Natural killer cell (primary cell): ENCODE measurements around the gene NT5C. TPM values are rescaled to one million over a fixed set of nuclear protein-coding genes. Genes with fewer than 3 reads are reported as not detected.
"Not testable (repeated sequence)": the region's sequence is repeated elsewhere in the genome, so short reads cannot be mapped to it uniquely, and the experiment has no call there.

Experiments
- ATAC-seq, 3 donors: fragments of 150-1000 bp in 2 of 3; fragments of 200-7000 bp in 1 of 3; cut with Tn5 transposase; 1 replicate in 1 of 3; 2 replicates in 2 of 3; pipeline ENCODE4 v1.10.0; 2021; ENCODE audit warnings: mild to moderate bottlenecking in 2 of 3, moderate library complexity in 2 of 3
- DNase-seq, 2 donors: peaks; one replicate each; pipeline versions ENCODE4 v3.0.0 to v3.0.0-alpha.2; 2013 to 2021; ENCODE audit warnings: mixed read lengths in 1 of 2
- H3K27ac ChIP-seq: one replicate; pipeline ENCODE4 v1.5.1; 2013; ENCODE audit warnings: mild to moderate bottlenecking, low read length
- H3K27me3 ChIP-seq: one replicate; pipeline ENCODE4 v1.6.1; 2013; ENCODE audit warnings: low read length; ENCODE audit not compliant: control insufficient read depth, insufficient read depth
- H3K36me3 ChIP-seq: one replicate; pipeline ENCODE4 v1.6.1; 2013; ENCODE audit warnings: low read length; ENCODE audit not compliant: control insufficient read depth, insufficient read depth
- H3K4me1 ChIP-seq: one replicate; pipeline ENCODE4 v1.6.1; 2013; ENCODE audit warnings: low read length; ENCODE audit not compliant: control insufficient read depth, insufficient read depth
- H3K4me3 ChIP-seq: one replicate; pipeline ENCODE4 v1.5.1; 2013; ENCODE audit warnings: low read length
- H3K9me3 ChIP-seq: one replicate; pipeline ENCODE4 v1.6.1; 2013; ENCODE audit warnings: low read length; ENCODE audit not compliant: control insufficient read depth, insufficient read depth
- H3K27ac Mint-ChIP-seq, 2 donors: one replicate each; pipeline ENCODE4 v1.8.0; 2022; ENCODE audit warnings: mild to moderate bottlenecking in 2 of 2, mixed read lengths in 2 of 2, moderate library complexity in 1 of 2
- H3K27me3 Mint-ChIP-seq, 2 donors: one replicate each; pipeline ENCODE4 v1.8.0; 2022; ENCODE audit warnings: low read depth in 2 of 2, mixed read lengths in 2 of 2
- H3K36me3 Mint-ChIP-seq: one replicate; pipeline ENCODE4 v1.8.0; 2022; ENCODE audit warnings: mixed read lengths
- H3K4me1 Mint-ChIP-seq, 2 donors: one replicate each; pipeline ENCODE4 v1.8.0; 2022; ENCODE audit warnings: mixed read lengths in 2 of 2
- H3K4me3 Mint-ChIP-seq: one replicate; pipeline ENCODE4 v1.8.0; 2022; ENCODE audit warnings: mild to moderate bottlenecking, moderate library complexity, mixed read lengths
- H3K9me3 Mint-ChIP-seq, 2 donors: one replicate each; pipeline ENCODE4 v1.8.0; 2022; ENCODE audit warnings: mixed read lengths in 2 of 2
- WGBS: methylation state at CpG from one replicate; pipeline ENCODE4 v1.1.7; 2013; ENCODE audit warnings: missing lambda C conversion rate; ENCODE audit not compliant: insufficient coverage; 5-methylcytosine and 5-hydroxymethylcytosine counted together
- intact Hi-C: fragments of 100-400 bp; cut with micrococcal nuclease; formaldehyde crosslinking; loops from one replicate; pipeline ENCODE4 v1.14.2; 2022
- total RNA-seq, 4 donors: library from RNA; stranded (reverse); fragments of 120-200 nt in 1 of 4; gene quantifications; one replicate each; pipeline versions ENCODE4 v1.2.3 to v1.2.4, GENCODE V29; 2013 to 2022
- TF ChIP-seq, protein P1 (sequence below): fragments of 200-600 bp; IDR thresholded peaks from one replicate; pipeline ENCODE4 v1.8.0; 2022; ENCODE audit warnings: antibody characterized with exemption

Gene NT5C
- total RNA-seq, 3 donors from 2014 or later (not counting 1 experiment from before 2014, with no cell fraction given): 58.1 to 67.4 (median 61.2) TPM

GRCh38 chr17:75142236-75142971, 10.9 kb upstream of the NT5C start:
- peak overlapping the region in 1 of 2 donors; percentile 78 for H3K27ac Mint-ChIP-seq
- TF ChIP-seq, protein P1, sequence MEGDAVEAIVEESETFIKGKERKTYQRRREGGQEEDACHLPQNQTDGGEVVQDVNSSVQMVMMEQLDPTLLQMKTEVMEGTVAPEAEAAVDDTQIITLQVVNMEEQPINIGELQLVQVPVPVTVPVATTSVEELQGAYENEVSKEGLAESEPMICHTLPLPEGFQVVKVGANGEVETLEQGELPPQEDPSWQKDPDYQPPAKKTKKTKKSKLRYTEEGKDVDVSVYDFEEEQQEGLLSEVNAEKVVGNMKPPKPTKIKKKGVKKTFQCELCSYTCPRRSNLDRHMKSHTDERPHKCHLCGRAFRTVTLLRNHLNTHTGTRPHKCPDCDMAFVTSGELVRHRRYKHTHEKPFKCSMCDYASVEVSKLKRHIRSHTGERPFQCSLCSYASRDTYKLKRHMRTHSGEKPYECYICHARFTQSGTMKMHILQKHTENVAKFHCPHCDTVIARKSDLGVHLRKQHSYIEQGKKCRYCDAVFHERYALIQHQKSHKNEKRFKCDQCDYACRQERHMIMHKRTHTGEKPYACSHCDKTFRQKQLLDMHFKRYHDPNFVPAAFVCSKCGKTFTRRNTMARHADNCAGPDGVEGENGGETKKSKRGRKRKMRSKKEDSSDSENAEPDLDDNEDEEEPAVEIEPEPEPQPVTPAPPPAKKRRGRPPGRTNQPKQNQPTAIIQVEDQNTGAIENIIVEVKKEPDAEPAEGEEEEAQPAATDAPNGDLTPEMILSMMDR: no peak
- intact Hi-C loops: no loop called here

GRCh38 chr17:75138519-75138918, 7.0 kb upstream of the NT5C start:
- ATAC-seq (no peak), DNase-seq (no peak)
- no peaks in the 10 kb centered on the region for H3K27me3 Mint-ChIP-seq
- WGBS: 94% methylated on average over 5 of the region's 5 CpGs
- intact Hi-C loops: no loop called here
- Histone ChIP-seq H3K4me3 (no peak overlapping the region), H3K27ac (no peak overlapping the region), H3K36me3 (peaks cover 7% of the 10 kb centered on the region), H3K27me3 (no peaks in the 10 kb centered on the region), H3K4me1 (peaks cover 17% of the 10 kb centered on the region), H3K9me3 (no peaks in the 10 kb centered on the region)
- no peaks in the 10 kb centered on the region for H3K9me3 Mint-ChIP-seq
- H3K4me1 Mint-ChIP-seq: peaks cover 12 to 17% of the 10 kb centered on the region in 2 donors
- TF ChIP-seq, protein P1: no peak
- no peaks in the 10 kb centered on the region for H3K36me3 Mint-ChIP-seq
- no peak overlapping the region for H3K27ac Mint-ChIP-seq
- no peak overlapping the region for H3K4me3 Mint-ChIP-seq

More at GRCh38 chr17:75142236-75142971, 10.9 kb upstream of the NT5C start:
- Mint-ChIP-seq H3K36me3 (peaks cover 10% of the 10 kb centered on the region), H3K27me3 (no peaks in the 10 kb centered on the region), H3K4me3 (no peak overlapping the region), H3K4me1 (peaks cover 12 to 17% of the 10 kb centered on the region in 2 donors), H3K9me3 (no peaks in the 10 kb centered on the region)
- H3K36me3 ChIP-seq: peaks cover 37% of the 10 kb centered on the region
- peaks cover 17% of the 10 kb centered on the region for H3K4me1 ChIP-seq
- WGBS: 97% methylated on average over 11 of the region's 13 CpGs
- no peak overlapping the region for H3K4me3 ChIP-seq
- DNase-seq (no peak), ATAC-seq (no peak)
- no peak overlapping the region for H3K27ac ChIP-seq
- no peaks in the 10 kb centered on the region for H3K9me3 ChIP-seq
- H3K27me3 ChIP-seq: no peaks in the 10 kb centered on the region

DNA sequence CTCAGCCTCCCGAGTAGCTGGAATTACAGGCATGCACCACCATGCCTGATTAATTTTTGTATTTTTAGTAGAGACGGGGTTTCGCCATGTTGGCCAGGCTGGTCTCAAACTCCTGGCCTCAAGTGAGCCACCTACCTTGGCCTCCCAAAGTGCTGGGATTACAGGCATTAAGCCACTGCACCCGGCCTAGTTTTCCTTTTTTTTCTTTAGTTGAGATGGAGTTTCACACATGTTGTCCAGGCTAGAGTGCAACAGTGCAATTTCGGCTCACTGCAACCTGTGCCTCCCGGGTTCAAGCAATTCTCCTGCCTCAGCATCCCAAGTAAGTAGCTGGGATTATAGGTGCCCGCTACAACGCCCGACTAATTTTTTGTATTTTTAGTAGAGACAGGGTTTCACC, 6.2 kb upstream of the NT5C start:
- H3K4me3 ChIP-seq, H3K27me3 ChIP-seq, H3K36me3 Mint-ChIP-seq, H3K9me3 ChIP-seq, ATAC-seq, H3K27ac Mint-ChIP-seq, intact Hi-C loops, DNase-seq, H3K4me3 Mint-ChIP-seq, H3K27ac ChIP-seq, H3K36me3 ChIP-seq, H3K27me3 Mint-ChIP-seq, H3K9me3 Mint-ChIP-seq: not testable (repeated sequence)
- peaks cover 17% of the 10 kb centered on the region for H3K4me1 ChIP-seq
- peaks cover 12 to 17% of the 10 kb centered on the region in 2 donors for H3K4me1 Mint-ChIP-seq
- 100% methylated on average over 9 of the region's 9 CpGs for WGBS

GRCh38 chr17:75135946-75136345, 4.4 kb upstream of the NT5C start:
- Mint-ChIP-seq H3K4me3 (no peak overlapping the region), H3K27me3 (no peaks in the 10 kb centered on the region), H3K4me1 (peaks cover 7 to 12% of the 10 kb centered on the region in 2 donors), H3K27ac (no peak overlapping the region), H3K36me3 (no peaks in the 10 kb centered on the region), H3K9me3 (no peaks in the 10 kb centered on the region)
- Histone ChIP-seq H3K9me3 (no peaks in the 10 kb centered on the region), H3K36me3 (peaks cover 5% of the 10 kb centered on the region), H3K4me1 (peaks cover 17% of the 10 kb centered on the region), H3K27ac (no peak overlapping the region), H3K4me3 (no peak overlapping the region), H3K27me3 (no peaks in the 10 kb centered on the region)
- WGBS: 94% methylated on average over 8 of the region's 8 CpGs
- DNase-seq (no peak), ATAC-seq (no peak)
- intact Hi-C loops: no loop called here
- TF ChIP-seq, protein P1: no peak
